AG09309 (cell line): Measurements from ENCODE around the gene DNAH8.

Experiments used
- DNase-seq: peaks from one replicate; pipeline ENCODE4 v3.0.0-alpha.2; 2010; ENCODE audit warnings: low read depth
- H3K4me3 ChIP-seq: 2 replicates; pipeline ENCODE4 v1.5.1; 2011; ENCODE audit warnings: mild to moderate bottlenecking, low read depth, low read length, moderate library complexity; ENCODE audit not compliant: control insufficient read depth
- TF ChIP-seq, protein P1 (sequence below): IDR thresholded peaks from 2 replicates; pipeline ENCODE4 v1.5.1; 2011; ENCODE audit warnings: mild to moderate bottlenecking, low read depth, low read length, inconsistent platforms; ENCODE audit not compliant: insufficient read depth, control insufficient read depth; ENCODE audit errors: missing control alignments

DNAH8 gene

DNA sequence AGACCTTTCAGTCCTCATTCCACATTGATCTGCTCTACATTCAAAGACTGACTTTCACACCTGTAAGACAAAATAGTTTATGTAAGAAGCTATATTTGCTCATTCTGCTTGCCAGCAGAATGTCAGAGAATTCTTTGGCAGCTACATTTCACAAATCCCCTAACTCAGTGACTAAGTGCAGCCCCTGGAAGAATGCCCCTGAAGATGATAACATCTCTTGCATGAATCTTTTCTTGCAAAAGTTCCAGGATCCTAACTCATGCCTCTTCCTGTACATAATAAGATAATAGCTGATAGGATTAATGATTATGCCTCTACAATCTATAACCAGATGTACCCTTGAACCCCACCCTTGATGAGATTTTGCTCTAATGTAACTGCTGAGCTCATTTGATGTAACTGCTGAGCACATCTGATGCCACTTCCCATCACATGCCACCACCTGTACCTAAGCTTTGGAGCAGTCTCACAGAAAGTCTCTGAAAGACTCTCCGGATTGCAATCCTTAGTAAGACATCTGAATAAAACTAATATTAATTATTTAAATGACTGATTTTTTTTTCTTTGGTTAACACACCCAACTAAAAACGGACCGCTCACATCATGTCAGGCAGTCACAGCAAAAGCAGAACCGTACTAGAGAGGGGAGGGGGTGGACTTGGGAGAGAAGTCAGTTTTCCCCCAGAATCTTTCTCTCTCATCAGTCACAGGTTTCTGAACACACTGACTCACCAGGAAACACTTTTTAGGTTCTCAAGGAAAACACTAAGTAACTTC is 684 bp upstream of the DNAH8 start:
- DNase-seq: no peak
- no peak overlapping the region for H3K4me3 ChIP-seq
- TF ChIP-seq, protein P1, sequence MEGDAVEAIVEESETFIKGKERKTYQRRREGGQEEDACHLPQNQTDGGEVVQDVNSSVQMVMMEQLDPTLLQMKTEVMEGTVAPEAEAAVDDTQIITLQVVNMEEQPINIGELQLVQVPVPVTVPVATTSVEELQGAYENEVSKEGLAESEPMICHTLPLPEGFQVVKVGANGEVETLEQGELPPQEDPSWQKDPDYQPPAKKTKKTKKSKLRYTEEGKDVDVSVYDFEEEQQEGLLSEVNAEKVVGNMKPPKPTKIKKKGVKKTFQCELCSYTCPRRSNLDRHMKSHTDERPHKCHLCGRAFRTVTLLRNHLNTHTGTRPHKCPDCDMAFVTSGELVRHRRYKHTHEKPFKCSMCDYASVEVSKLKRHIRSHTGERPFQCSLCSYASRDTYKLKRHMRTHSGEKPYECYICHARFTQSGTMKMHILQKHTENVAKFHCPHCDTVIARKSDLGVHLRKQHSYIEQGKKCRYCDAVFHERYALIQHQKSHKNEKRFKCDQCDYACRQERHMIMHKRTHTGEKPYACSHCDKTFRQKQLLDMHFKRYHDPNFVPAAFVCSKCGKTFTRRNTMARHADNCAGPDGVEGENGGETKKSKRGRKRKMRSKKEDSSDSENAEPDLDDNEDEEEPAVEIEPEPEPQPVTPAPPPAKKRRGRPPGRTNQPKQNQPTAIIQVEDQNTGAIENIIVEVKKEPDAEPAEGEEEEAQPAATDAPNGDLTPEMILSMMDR: no peak

DNA sequence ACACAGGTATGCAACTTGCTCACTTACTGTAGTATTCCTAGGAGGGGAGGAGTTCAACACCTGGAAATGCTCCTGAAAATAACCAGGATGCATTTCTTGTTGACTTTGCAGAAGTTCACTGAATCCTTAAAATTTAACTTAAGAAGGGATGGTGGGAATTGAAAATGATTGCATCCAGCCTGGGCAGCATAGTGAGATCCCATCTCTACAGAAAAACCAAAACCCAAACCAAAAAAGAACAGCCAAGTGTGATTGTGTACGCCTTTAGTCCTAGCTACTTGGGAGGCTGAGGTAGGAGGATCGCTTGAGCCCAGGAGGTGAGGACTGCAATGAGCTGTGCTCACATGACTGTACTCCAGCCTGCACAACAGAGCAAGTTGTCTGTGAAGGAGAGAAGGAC is 1.7 kb downstream of the DNAH8 start:
- TF ChIP-seq, protein P1: no peak
- no peak for DNase-seq

DNA sequence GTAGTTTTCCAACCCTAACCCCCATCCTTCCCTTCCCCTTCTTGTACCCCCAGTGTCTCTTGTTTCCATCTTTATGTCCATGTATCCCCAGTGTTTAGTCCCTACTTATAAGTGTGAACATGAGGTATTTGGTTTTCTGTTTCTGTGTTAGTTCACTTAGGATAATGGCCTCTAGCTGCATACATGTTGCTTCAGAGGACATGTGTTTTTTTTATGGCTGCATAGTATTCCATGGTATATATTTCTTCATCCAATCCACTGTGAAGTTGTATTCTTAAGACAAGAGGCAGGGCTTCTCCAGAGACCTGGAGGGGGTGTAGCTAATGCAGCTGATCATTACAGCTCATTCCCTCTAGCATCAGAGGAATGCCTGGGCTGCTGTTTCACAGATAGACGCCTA is 4.2 kb downstream of the DNAH8 start:
- no peak overlapping the region for H3K4me3 ChIP-seq
- no peak for DNase-seq
- TF ChIP-seq, protein P1: no peak

More for the DNA sequence above, 1.7 kb downstream of the DNAH8 start:
- no peak overlapping the region for H3K4me3 ChIP-seq

- H3K4me3 ChIP-seq: no peak overlapping the region
- DNase-seq: no peak
- TF ChIP-seq, protein P1: peak; percentile 13
Measured at GRCh38 chr6:38720295-38720694, 5.2 kb downstream of the DNAH8 start.

DNA sequence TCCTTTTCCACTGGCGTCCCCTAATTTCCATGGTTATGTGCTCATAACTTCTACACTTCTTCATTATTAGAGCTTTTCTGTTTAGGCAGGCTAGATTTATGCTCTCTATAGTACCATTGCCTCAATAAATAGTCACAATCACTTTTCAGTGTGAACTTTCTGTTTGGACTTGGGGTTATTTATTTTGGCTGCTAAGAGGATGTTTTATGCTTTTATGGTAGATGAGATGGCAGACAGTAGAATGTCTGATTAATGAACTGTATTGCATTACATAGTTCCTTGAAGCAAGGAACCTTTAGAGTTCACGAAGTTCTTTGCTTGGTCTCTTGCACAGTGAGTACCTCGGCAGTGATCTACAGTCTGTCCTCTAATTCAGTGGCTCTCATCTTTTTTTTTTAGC is 6.9 kb downstream of the DNAH8 start:
- TF ChIP-seq, protein P1: no peak
- DNase-seq: no peak
- H3K4me3 ChIP-seq: no peak overlapping the region

- no peak for DNase-seq
- no peak overlapping the region for H3K4me3 ChIP-seq
- TF ChIP-seq, protein P1: no peak
Measured at GRCh38 chr6:38722727-38723334, 7.7 kb downstream of the DNAH8 start.

DNA sequence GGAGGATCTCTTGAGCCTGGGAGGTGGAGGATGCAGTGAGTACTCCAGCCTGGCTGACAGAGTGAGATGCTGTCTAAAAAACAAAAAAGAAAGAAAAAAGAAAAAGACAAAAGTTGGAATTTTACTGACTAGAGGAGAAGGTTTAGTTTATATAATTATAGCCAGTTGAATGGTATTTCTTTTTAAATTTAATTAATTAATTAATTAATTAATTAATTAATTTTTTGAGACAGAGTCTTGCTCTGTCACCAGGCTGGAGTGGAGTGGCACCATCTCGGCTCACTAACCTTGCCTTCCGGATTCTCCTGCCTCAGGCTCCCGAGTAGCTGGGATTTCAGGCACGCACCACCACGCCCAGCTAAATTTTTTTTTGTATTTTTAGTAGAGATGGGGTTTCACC is 8.7 kb downstream of the DNAH8 start:
- no peak overlapping the region for H3K4me3 ChIP-seq
- TF ChIP-seq, protein P1: no peak
- no peak for DNase-seq
